GM21786 (cell line): ENCODE measurements around the gene MBD3.
"Not testable (repeated sequence)": the region's sequence is repeated elsewhere in the genome, so short reads cannot be mapped to it uniquely, and the experiment has no call there.

Source experiments
- ATAC-seq: cut with Tn5 transposase; IDR thresholded peaks from one replicate; pipeline ENCODE4 v1.9.1; 2021; ENCODE audit not compliant: unreplicated experiment

The MBD3 gene, protein sequence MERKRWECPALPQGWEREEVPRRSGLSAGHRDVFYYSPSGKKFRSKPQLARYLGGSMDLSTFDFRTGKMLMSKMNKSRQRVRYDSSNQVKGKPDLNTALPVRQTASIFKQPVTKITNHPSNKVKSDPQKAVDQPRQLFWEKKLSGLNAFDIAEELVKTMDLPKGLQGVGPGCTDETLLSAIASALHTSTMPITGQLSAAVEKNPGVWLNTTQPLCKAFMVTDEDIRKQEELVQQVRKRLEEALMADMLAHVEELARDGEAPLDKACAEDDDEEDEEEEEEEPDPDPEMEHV

DNA sequence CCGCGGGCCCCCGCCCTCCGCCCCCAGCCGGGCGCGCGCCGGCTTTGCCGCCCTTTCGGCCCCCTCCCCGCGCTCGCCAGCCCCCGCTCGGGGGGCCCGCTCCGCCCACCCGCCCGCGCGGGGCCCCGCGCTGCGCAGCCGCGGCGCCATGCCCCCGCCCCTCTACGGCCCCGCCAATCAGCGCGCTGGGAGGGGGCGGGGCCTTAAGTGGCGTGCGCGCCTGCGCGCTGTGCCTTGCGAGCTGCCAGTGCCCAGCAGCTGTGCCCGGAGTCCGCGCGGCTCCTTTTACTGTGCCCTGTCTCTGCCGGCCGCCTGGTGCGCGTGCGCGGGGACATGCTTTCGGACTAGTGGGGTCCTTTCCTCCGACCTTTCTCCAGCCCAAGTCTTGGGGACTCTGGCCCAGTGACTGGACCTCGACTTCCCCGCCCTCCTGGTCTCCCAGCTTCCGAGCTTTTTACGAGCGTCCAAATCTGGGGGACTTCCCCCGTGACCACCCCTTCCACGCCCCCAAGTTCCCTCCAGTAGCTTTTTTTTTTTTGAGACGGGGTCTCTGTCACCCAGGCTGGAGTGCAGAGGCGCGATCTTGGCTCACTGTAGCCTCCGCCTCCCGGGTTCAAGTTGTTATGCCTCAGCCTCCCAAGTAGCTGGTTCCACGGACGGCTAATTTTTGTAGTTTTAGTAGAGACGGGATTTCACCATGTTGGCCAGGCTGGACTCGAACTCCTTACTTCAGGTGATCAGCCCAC is at the start of gene MBD3:
MBD3 (minus strand) TSS at position 111 of the 746 bp plus-strand sequence. CDS start 234 bp downstream, outside the sequence.
- ATAC-seq, result peak; percentile 53

- ATAC-seq, result not testable (repeated sequence)
These were observed 48.3 kb upstream of the MBD3 start for GRCh38 chr19:1640893-1641448.

- ATAC-seq, result no peak
These were observed 43.9 kb upstream of the MBD3 start for GRCh38 chr19:1636325-1637236.

DNA sequence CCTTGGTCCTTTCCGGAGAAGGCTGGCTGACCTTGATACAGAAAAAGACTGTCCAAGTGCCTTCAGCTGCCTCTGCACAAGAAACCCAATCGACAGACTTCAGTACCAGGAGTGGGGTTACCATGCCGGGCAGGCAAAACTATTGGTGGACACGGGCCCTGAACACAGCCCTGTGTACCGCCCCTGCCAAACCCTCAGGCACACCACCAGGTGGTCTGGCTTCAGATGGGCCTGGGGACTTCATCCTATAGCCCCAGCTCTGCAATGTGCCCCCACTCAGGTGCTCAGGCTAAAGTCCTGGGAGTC is 42.2 kb upstream of the MBD3 start:
- ATAC-seq, result no peak

DNA sequence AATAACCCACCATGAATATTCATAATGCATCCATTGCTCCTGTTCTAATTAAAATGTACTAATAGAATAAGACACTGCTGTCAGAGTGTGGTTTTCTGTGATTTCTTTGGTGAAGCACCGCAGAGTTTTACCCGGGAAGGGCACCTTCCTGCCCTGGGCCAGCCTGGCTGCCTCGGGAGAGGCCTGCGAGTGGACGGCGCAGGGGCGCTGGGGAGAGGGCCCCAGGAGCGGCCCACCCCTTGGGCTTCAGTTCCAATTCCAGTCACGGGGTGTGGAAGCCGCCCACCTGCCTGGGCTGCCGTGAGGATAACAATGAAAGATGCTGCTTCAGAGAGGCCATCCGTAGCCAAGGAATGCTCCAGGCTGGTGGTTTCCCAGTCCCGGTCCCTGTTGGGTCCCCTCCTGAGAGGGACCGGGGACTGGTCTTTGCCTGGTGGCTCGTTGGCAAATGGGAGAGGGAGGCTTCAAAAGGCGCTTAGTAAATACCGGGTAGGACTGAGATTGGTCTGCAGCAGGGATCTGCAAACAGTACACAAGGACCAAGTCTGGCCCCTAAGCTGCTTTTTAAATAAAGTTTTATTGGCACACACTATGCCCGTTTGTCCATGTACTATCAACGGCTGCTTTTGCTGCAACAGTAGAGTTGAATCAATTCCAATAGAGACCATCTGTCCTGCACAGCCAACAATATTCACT is 41.7 kb upstream of the MBD3 start:
- no peak for ATAC-seq

- no peak for ATAC-seq
These were observed 40.7 kb upstream of the MBD3 start for GRCh38 chr19:1633269-1633826.

DNA sequence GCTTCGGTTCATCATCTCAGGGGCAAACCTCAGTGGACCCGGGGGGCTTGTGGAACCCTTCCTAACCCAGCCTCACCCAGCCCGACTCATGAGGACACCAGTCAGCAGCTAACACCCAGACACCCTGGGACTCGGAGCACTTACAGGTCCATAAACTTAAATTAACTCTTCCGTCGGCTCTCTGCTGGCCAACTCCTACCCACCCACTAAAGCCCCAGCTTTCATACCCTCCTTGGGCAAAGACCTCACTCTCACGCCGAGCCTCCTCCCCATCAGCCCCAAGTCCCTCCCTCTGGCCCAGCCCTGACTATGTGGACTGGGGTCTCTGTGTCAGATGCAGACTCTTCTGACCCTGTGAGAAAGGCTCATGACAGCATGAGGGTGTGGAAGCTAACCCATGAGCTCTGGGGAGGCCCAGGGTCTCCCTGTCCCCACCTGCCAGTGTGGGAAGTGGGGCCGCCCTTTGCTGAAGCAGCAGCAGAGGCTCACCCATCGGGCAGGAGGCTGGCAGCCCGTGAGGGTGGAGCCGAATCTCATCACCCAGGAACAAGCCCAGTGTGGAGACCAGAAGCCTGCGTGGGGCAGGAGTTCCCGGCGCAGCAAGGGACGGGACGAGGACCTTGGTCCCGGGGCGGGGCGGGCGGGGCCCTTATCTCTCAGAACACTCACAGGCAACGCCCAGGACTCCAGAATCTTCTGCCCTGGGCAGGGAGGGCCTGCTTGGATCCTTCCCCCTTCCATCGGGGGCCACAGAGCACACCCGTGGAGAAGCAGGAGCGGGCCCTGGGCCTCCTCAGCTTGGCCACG is 40.0 kb upstream of the MBD3 start:
- ATAC-seq, result no peak

GRCh38 chr19:1631557-1632100 is 39.0 kb upstream of the MBD3 start:
- ATAC-seq, result no peak

DNA sequence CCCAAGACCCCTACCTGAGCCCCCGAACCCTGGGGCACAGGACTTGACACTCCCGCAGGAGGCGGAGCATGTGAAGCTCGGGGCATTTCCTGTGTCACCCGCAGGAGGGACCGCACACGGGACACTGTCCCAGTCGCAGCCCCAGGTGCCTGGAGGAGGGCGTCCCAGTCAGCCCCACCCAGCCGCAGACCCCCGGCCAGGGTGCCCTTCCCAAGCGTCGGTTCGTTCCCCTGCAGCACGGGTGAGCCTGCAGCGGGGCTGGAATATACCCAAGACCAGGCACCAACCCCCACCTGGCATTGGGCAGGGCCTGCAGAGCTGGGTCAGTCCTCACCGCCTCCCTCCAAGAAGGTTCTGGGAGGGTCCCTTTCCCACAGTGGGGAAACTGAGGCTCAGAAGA is 38.1 kb upstream of the MBD3 start:
- no peak for ATAC-seq

DNA sequence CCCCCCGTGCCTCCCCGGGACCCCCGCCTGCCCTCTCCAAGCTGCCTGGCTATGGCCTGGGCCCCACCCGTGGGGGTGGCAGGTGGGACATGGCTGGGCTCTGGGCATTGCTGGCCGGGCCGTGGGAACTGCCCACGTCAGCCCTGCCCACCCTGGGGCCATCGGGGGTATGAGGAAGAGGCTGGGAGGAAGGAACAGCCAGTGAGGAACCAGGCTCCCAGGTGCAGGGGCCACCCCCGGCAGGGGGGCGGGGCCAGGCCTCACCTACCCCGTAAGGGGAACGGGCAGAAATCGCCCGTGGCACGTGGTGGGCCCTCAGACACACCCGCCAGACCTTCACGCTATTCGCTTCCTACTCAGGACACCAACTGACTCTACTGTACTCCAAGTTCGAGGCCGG is 37.3 kb upstream of the MBD3 start:
- ATAC-seq, result no peak

DNA sequence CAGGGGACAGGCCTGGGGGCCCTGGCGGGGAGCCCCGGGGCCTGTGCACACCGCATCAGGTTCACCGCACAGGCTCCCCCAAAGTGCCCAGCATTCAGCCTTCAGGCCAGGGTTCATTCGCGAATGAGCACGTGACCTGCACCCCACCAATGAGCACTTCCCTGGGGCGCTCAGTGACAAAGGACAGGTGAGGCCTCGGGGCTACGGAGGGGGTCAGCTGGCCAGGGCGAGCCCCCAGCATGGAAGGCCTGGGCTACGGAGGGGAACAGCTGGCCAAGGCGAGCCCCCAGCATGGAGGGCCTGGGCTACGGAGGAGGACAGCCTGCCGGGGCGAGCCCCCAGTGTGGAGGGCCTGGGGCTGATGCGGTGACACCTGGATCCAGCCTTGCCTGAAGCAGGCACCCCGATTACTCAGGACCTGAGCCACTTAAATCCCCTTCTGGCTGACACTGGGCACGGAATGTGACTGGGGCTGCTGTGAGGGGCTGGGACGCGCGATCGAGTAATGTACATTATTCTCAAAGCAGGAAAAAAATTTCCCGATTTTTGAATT is 36.7 kb upstream of the MBD3 start:
- no peak for ATAC-seq

DNA sequence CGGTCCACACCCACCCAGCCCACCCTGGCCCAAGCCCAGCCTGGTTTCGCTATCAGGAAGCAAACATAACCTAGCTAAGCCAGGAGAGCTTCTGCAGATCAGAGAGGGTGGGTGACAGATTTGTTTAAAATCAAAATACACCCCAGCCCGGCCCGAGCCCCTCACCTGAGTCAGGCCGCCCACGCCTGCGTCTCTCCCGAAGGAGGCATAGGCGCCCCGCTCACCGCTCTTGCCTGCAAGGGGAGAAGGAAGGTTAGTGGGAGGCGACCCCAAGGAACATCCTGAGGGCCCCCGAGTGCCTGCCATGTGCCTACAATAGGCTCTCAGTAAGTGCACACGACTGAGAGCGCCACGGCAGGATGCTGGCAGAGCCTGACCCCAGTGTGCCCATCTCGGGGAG is 34.5 kb upstream of the MBD3 start:
- no peak for ATAC-seq

DNA sequence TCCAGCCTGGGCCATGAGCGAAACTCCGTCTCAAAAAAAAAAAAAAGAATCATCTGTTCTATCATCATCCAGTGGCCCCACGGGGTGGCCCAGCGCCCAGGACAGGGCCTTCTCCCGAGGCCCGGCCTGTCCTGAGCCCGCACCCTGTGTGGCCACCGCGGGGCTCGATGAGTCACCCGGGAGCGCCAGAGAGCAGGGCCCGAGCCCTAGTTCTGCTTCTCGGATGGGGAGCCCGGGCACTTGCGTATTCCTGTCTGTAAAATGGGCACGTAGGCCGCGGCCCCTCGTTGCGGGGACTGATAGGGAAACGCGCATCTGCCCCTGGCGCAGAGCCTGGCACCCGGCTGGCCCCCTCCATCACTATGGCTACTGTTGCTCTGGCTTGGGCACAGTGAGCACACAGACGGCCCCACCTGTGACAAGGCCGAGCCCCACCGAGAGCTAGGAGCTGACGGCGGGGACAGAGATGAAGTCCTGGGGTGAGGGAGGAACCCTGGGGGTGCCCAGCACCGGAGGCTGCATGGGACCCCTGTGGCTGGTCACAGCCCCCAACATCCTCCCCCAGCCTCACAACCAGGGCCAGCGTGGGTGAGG is 33.8 kb upstream of the MBD3 start:
- no peak for ATAC-seq

GRCh38 chr19:1624458-1624857 is 31.8 kb upstream of the MBD3 start:
- no peak for ATAC-seq

GRCh38 chr19:1622541-1622940 is 29.9 kb upstream of the MBD3 start:
- no peak for ATAC-seq

DNA sequence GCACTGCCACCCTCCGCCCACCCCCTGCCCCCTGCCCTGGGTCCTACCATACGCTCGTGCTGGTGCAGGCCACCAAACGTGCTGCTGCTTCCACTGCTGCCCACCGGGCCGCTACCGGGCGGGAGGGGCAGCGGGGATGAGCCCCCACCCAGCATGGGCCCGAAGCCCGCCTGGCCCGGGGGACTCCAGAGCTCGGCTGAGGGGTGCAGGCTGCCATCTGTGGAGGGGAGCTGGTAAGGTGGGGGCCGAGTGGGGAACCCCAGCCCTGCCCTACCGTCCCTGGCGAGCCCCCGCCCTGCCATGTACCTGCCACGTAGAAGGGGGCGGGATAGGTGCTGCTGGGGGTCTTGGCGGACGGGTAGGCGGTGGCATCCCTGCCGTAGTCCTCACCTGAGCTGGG is 29.3 kb upstream of the MBD3 start:
- ATAC-seq, result no peak

GRCh38 chr19:1621574-1621973 is 28.9 kb upstream of the MBD3 start:
- ATAC-seq, result no peak

DNA sequence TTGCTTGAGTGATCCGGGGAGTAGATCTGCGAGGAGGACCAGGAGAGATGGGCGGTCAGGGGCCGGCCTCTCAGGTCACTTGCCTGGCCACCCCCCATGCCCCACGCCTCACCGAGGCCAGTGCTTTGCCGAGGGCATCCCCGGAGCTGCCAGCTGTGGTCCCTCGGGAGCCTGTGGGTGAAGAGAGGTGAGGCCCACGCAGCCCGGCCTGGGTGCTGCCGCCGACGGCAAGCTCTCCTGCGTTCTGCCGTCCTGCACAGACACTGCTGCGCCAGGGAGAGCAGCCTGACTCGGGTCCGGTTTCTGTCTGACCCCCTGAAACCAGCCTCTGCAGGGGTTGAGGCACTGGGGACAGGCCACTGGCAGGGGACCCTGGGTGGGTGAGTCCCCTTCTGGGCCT is 28.4 kb upstream of the MBD3 start:
- ATAC-seq, result no peak

DNA sequence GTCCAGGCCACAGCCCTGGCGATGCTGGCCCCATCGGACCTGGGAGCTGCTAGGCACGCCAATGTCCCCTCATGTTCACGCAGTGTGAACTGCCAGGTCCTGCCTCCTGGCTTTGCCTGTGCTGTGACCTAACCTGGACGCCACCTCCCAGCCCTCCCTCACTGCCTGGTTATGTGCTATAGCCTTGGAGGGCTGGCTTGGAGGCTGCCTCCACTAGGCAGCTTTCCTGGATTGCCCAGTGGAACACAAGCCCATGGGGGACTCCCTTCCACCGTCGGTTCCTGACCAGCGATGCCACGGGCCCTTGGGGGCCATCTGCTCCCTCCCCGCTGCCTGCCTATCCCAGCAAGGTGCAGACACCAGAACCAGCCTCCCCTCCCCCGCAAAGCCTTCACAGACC is 27.8 kb upstream of the MBD3 start:
- no peak for ATAC-seq
